BLaER1 (cell line): ENCODE measurements around the gene LMO3.
"Not testable (repeated sequence)": the region's sequence is repeated elsewhere in the genome, so short reads cannot be mapped to it uniquely, and the experiment has no call there.

Experiments used
- H3K27ac ChIP-seq: shearing (Covaris generic); formaldehyde crosslinking; 2 replicates; pipeline ENCODE4 v1.8.1; 2022
- H3K27me3 ChIP-seq: shearing (Covaris generic); formaldehyde crosslinking; 2 replicates; pipeline ENCODE4 v1.8.1; 2022
- H3K36me3 ChIP-seq: shearing (Covaris generic); formaldehyde crosslinking; 2 replicates; pipeline ENCODE4 v1.8.1; 2022
- H3K4me1 ChIP-seq: shearing (Covaris generic); formaldehyde crosslinking; 2 replicates; pipeline ENCODE4 v1.8.1; 2022
- H3K4me2 ChIP-seq: shearing (Covaris generic); formaldehyde crosslinking; 2 replicates; pipeline ENCODE4 v1.8.1; 2022
- H3K4me3 ChIP-seq: shearing (Covaris generic); formaldehyde crosslinking; 2 replicates; pipeline ENCODE4 v1.8.1; 2022
- H3K9ac ChIP-seq: shearing (Covaris generic); formaldehyde crosslinking; 2 replicates; pipeline ENCODE4 v1.8.1; 2022
- H3K9me3 ChIP-seq: shearing (Covaris generic); formaldehyde crosslinking; 2 replicates; pipeline ENCODE4 v1.8.1; 2022
- H4K20me1 ChIP-seq: shearing (Covaris generic); formaldehyde crosslinking; 2 replicates; pipeline ENCODE4 v1.8.1; 2022
- Cebpa-rat ChIP-seq: shearing (Covaris generic); IDR thresholded peaks from 2 replicates; pipeline ENCODE4 v1.8.1; 2022

LMO3 gene

DNA sequence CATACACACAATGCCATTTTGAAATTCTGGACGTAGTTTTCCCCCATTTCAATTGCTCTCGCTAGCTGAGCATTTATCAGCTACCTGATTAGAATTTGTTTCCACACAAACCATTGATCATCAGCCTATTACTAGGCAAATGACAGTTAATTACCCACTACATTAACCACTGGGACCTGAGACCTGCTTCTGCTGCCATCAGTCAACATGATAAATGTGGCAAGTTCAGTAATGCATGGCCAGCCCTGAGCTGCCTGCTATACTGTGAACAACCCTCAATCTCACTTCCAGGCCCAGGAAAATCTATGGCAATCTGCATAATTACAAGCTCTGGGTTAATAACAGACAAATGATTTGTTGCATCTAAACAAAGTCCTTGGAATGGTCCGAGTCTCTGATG, 43.5 kb downstream of the LMO3 start:
- Histone ChIP-seq H3K9ac (no peak overlapping the region), H3K4me1 (no peaks in the 10 kb centered on the region), H3K4me3 (no peak overlapping the region), H3K9me3 (no peaks in the 10 kb centered on the region), H3K4me2 (no peak overlapping the region), H3K27me3 (no peaks in the 10 kb centered on the region), H3K36me3 (no peaks in the 10 kb centered on the region), H4K20me1 (no peaks in the 10 kb centered on the region), H3K27ac (no peak overlapping the region)
- no peak for TF ChIP-seq Cebpa-rat

DNA sequence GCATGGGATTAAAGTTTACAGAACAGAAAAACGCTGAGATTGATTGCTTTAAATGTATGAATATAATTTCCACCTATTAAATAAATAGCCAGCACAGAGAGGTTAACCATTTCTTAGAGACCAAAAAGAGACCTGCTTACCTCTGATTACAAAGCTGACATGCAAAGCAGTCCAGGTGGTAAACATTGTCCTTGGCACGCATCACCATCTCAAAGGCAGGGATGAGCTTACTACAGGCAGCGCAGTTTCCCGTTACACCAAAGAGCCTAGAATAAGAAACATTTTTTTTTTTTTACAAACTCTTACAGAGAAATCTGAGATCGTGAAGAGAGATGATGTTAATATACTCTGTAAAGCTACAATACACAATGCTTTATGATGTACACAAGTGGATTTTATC, 45.7 kb downstream of the LMO3 start:
- no peaks in the 10 kb centered on the region for H3K9me3 ChIP-seq
- H3K4me3 ChIP-seq, result no peak overlapping the region
- H3K36me3 ChIP-seq, result no peaks in the 10 kb centered on the region
- H3K27ac ChIP-seq, result no peak overlapping the region
- no peaks in the 10 kb centered on the region for H4K20me1 ChIP-seq
- H3K4me2 ChIP-seq, result no peak overlapping the region
- no peak for TF ChIP-seq Cebpa-rat
- no peak overlapping the region for H3K9ac ChIP-seq
- no peaks in the 10 kb centered on the region for H3K27me3 ChIP-seq
- H3K4me1 ChIP-seq, result no peaks in the 10 kb centered on the region

DNA sequence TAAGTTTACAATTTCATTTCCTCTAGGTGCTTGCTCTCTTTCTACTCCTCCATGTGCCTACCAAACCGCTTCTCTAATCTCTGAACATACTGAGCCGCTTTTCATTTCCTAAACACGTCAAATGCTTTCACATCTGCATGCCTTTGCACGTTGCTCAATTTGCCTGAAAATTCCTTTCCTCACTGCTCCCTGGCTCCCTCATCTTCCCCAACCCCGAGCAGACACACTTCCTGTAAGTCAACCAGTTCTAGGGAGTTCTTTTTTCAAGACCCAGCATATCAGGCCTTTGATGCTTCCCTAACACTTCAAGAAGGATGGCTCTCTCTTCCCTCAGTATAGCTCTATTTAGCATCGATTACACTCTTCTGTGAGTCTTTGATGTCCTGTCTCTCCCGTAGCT, 50.3 kb downstream of the LMO3 start:
- Histone ChIP-seq H3K27me3 (no peaks in the 10 kb centered on the region), H3K4me3 (no peak overlapping the region), H3K4me1 (no peaks in the 10 kb centered on the region), H4K20me1 (no peaks in the 10 kb centered on the region), H3K4me2 (no peak overlapping the region), H3K9me3 (no peaks in the 10 kb centered on the region), H3K36me3 (no peaks in the 10 kb centered on the region), H3K27ac (no peak overlapping the region), H3K9ac (no peak overlapping the region)
- no peak for TF ChIP-seq Cebpa-rat

DNA sequence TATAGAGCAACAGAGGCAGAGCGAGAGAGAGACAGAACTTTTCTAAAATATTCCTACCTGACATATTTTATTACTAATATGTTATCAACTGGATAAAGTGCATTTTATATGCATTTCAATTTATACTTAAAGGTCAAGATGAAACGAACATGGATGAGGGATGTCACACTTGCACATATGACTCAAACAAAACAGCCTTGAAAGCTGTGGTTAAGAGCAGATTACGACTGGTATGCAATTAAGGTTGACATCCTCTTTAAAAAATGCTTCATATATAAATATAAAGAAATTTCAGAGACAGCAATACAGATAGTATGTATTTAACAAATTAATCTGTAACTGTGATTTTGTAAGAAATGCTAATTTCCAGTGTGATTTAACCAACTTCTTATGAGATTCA, 52.5 kb downstream of the LMO3 start:
- Histone ChIP-seq H3K27ac (no peak overlapping the region), H4K20me1 (no peaks in the 10 kb centered on the region), H3K36me3 (no peaks in the 10 kb centered on the region), H3K4me1 (no peaks in the 10 kb centered on the region), H3K27me3 (no peaks in the 10 kb centered on the region), H3K9ac (no peak overlapping the region), H3K9me3 (no peaks in the 10 kb centered on the region), H3K4me3 (no peak overlapping the region), H3K4me2 (no peak overlapping the region)
- no peak for TF ChIP-seq Cebpa-rat

DNA sequence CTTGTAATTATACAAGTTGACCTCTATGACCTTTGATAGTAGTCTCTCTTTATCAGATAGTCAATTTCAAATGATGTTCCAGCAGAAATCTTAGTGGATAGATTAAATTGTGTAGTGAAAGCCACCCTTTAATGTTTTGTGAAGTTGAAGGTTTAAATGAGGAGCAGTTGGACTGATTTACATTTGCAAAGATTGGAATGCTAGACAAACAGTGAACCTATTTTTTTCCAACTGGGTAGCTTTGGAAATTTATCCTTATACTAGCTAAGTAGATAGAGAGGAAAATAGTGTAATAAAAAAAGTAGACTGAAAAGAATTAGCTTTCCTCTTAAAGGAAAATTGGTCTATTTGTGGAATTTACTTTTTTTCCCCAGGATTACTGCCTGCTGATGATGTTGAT, 53.7 kb downstream of the LMO3 start:
- no peak for TF ChIP-seq Cebpa-rat
- Histone ChIP-seq H3K4me2 (no peak overlapping the region), H3K9me3 (no peaks in the 10 kb centered on the region), H3K4me3 (no peak overlapping the region), H3K36me3 (no peaks in the 10 kb centered on the region), H3K27me3 (no peaks in the 10 kb centered on the region), H3K4me1 (no peaks in the 10 kb centered on the region), H3K9ac (no peak overlapping the region), H4K20me1 (no peaks in the 10 kb centered on the region), H3K27ac (no peak overlapping the region)

DNA sequence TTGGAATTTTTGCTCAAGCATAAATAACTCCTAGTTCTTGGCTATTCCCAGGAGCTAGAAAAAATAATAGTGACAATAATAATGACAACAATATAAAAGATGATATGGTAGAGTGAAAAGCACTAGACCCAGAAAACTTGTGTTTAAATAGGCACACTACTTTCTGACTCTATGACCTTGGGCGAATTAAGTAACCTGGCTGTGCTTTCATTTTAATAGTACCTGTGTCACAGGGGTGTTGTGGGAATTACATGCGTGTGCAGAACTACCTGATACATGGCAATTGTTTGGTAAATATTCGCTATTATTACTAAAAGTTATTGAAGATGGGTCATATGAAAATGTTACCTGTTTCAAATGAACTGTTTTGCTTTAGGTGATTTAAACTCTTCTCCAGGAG, 60.1 kb downstream of the LMO3 start:
- Histone ChIP-seq H3K27ac (no peak overlapping the region), H3K9ac (no peak overlapping the region), H3K36me3 (no peaks in the 10 kb centered on the region), H3K4me3 (no peak overlapping the region), H3K9me3 (no peaks in the 10 kb centered on the region), H3K27me3 (no peaks in the 10 kb centered on the region), H4K20me1 (no peaks in the 10 kb centered on the region), H3K4me2 (no peak overlapping the region), H3K4me1 (no peaks in the 10 kb centered on the region)
- TF ChIP-seq Cebpa-rat, result no peak

DNA sequence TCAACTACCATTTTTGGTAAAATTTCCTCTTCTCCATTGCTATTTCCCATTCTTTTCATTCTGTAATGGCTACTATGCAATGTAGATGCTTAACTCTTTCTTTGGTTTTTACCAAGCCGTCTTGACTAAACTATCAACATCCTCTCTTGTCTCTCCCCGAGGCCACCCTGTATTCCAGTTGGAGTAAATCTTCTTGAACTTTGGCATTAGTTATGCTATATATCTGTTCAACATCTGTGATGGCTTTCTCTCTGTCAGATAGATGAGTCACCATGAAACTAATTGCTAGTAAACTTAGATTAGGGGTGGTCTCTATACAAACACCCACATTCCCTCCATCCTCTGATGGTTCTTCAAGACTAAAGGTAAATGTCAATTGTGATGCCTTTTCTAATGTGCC, 63.4 kb downstream of the LMO3 start:
- no peak overlapping the region for H3K4me3 ChIP-seq
- no peaks in the 10 kb centered on the region for H3K36me3 ChIP-seq
- no peaks in the 10 kb centered on the region for H4K20me1 ChIP-seq
- no peak overlapping the region for H3K9ac ChIP-seq
- H3K27me3 ChIP-seq, result no peaks in the 10 kb centered on the region
- H3K27ac ChIP-seq, result no peak overlapping the region
- no peaks in the 10 kb centered on the region for H3K4me1 ChIP-seq
- TF ChIP-seq Cebpa-rat, result no peak
- no peaks in the 10 kb centered on the region for H3K9me3 ChIP-seq
- H3K4me2 ChIP-seq, result no peak overlapping the region

DNA sequence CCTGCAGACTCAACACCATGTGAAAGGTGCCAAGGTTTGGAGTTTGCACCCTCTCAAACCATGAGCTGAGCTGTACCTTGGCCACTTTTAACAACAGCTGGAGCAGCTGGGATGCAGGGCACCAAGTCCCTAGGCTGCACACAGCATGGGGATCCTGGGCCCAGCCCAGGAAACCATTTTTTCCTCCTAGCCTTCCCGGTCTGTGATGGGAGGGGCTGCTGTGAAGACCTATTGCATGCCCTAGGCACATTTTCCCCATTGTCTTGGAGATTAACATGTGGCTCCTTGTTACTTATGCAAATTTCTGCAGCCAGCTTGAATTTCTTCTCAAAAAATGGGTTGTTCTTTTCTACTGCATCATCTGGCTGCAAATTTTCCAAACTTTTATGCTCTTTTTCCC, 68.3 kb downstream of the LMO3 start:
- not testable (repeated sequence) for H3K4me2 ChIP-seq, H3K36me3 ChIP-seq, H3K27ac ChIP-seq, H3K9me3 ChIP-seq, H4K20me1 ChIP-seq, H3K4me3 ChIP-seq, H3K27me3 ChIP-seq, H3K4me1 ChIP-seq, H3K9ac ChIP-seq

DNA sequence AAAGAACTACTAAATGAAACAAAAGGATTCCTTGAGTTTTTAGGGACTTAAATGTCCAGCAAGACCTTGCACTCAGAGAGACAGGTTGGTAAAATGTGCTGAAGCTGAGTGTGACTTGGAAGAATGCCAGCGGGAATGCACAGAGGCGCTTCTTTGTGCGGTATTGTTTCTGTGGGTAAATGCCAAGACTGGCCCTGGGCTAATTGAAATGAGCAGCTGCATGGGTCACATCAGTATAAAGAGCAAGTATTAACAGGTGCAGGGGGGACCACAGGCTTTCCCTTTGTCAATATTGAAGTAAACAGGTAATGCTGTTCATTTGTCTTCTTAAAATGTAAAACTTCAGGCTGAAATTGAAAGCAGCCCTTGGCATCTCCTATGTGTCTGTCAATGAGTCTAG, 74.3 kb downstream of the LMO3 start:
- H3K9ac ChIP-seq, result no peak overlapping the region
- no peaks in the 10 kb centered on the region for H4K20me1 ChIP-seq
- H3K9me3 ChIP-seq, result no peaks in the 10 kb centered on the region
- H3K4me3 ChIP-seq, result no peak overlapping the region
- H3K27ac ChIP-seq, result no peak overlapping the region
- H3K36me3 ChIP-seq, result no peaks in the 10 kb centered on the region
- H3K4me1 ChIP-seq, result no peaks in the 10 kb centered on the region
- H3K27me3 ChIP-seq, result no peaks in the 10 kb centered on the region
- TF ChIP-seq Cebpa-rat, result no peak
- no peak overlapping the region for H3K4me2 ChIP-seq

DNA sequence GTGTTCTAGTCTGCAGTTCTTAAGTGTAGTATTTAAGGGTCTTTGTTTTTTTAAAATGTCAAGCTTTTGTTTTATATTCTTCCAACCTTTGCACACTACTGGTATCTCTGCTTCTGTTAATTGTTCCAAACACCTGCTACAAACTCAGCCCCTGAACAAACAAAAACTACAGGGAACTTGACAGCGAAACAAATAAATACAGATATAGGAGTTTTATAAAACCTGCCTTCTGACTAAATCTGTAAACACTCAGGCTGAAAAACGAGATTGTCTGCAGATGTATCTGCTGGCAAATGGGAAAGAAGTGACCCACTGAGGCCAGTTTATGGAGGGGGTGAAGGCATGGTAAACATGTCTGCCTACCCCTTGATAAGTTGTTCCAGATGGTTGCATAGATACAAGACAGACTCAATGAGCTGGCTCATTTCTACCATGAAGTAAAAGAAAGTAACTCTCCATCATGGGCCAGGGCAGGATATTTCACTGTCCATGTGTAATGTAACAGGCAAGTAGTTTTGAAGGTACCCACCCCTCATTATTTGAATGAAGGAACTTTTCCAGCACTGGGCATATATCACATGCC, 75.6 kb downstream of the LMO3 start:
- H3K4me3 ChIP-seq, result no peak overlapping the region
- no peaks in the 10 kb centered on the region for H3K36me3 ChIP-seq
- no peaks in the 10 kb centered on the region for H4K20me1 ChIP-seq
- no peaks in the 10 kb centered on the region for H3K9me3 ChIP-seq
- no peak for TF ChIP-seq Cebpa-rat
- no peak overlapping the region for H3K4me2 ChIP-seq
- no peak overlapping the region for H3K27ac ChIP-seq
- no peaks in the 10 kb centered on the region for H3K4me1 ChIP-seq
- no peaks in the 10 kb centered on the region for H3K27me3 ChIP-seq
- H3K9ac ChIP-seq, result no peak overlapping the region

DNA sequence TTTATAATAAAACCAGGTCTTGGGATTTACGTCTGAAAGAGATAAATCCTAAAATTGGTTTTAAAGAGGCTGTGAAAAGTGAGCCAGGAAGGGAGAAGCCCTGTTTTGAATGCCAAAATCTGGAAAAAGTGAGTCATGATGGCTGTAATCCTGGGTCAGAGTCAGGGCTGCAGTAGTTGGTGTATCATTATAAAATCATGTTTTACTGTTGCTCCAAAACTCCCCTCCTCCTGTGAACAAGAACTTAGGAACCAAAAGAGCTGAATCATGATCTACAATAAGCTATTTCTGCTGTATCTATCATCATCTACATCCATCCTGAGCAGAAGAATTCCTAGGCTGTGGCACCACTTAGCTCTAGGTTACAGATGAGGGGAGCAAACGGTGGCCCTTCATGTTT, 79.3 kb downstream of the LMO3 start:
- Histone ChIP-seq H3K4me2 (no peak overlapping the region), H4K20me1 (no peaks in the 10 kb centered on the region), H3K36me3 (no peaks in the 10 kb centered on the region), H3K9me3 (no peaks in the 10 kb centered on the region), H3K27me3 (no peaks in the 10 kb centered on the region), H3K9ac (no peak overlapping the region), H3K4me3 (no peak overlapping the region), H3K4me1 (no peaks in the 10 kb centered on the region), H3K27ac (no peak overlapping the region)
- TF ChIP-seq Cebpa-rat, result no peak
